SIG-M5 treated with dmso at 0.1 percent for 504 hours (cell line): ENCODE measurements around the gene FGD4.

Experiments
- DNase-seq: peaks from one replicate; lab custom pipeline; 2025; ENCODE audit not compliant: unreplicated experiment; lab: John Stamatoyannopoulos, UW

Gene FGD4

DNA sequence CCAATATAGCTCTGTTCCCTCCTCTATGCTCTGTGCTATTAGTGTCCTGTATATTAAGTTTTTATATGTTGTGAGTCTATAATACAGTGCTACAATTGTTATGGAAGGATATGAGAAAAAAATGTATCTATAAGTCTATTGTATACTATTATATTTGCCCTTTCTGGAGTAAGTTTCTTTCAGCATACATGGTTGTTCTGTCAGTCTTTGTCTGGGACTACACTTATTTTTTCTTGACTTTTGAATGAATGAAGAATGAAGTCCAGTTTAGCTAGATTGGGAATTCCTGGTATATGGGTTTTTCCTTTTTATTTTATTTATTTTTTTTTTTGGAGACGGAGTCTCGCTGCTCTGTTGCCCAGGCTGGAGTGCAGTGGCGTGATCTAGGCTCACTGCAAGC, 203.7 kb downstream of the FGD4 start:
- DNase-seq, result no peak

- no peak for DNase-seq
Measured at GRCh38 chr12:32603858-32604257, 204.5 kb downstream of the FGD4 start.

DNA sequence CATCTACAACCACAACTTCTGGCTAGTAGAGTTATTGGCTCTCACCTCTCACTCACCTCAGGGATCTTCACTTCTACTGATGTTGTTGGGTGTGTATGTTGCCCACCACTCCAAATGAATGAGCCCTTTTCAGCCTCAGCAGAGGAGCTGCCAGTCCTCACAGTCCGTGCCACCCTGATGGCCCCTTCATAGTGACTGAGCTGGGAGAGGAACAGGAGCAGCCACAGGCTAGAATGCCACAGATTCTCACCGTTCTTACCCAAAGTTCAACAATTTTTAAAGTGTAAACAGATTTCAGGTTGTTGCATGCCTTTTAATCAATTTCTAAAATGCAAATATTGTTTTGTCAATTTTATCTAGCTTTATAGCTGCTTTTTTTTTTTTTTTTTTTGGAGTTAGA, 205.2 kb downstream of the FGD4 start:
- DNase-seq, result no peak

GRCh38 chr12:32605326-32606095, 206.2 kb downstream of the FGD4 start:
- DNase-seq, result peak; percentile 14

DNA sequence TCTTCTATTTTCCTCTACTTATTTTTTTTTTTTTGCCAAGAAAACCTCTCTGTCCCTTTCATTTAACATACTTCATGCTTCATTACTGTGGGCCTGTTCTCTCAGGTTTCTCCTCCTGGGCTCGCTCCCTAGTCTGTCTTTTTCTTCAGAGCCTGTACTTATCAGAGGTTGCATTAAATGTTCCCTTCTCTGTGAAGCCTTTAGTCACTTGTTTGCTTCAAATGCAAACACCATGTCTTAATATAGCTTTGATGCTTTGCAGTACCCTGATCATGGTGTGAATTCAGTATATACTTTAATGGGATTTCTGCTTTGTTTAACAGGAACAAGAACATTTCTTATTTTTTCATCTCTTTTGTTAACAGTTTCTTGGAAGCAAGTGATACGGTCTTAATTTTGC, 207.1 kb downstream of the FGD4 start:
- no peak for DNase-seq

- DNase-seq, result no peak
Measured at GRCh38 chr12:32609966-32610365, 210.6 kb downstream of the FGD4 start.

DNA sequence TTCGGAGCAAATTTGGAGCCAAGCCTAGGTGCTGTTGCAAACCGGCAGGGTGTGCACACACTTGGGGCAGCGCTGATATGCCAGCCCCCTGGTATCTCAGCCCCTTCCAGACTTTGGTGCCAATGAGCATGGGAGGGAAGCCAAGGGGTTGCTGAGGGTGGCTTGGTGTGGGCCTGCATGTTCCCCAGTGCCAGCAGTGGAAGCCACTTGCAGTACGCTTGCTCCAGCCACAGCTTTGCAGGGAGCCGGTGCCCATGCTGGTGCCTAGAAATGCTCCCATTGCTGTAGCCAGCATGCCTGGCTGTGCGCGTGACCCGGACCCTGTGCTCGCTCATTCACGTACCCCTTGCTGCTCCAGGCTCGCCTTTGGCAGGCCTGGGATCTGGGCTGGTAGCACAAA, 212.6 kb downstream of the FGD4 start:
- DNase-seq, result no peak

- DNase-seq, result no peak
Measured at GRCh38 chr12:32612658-32613614, 213.6 kb downstream of the FGD4 start.

DNA sequence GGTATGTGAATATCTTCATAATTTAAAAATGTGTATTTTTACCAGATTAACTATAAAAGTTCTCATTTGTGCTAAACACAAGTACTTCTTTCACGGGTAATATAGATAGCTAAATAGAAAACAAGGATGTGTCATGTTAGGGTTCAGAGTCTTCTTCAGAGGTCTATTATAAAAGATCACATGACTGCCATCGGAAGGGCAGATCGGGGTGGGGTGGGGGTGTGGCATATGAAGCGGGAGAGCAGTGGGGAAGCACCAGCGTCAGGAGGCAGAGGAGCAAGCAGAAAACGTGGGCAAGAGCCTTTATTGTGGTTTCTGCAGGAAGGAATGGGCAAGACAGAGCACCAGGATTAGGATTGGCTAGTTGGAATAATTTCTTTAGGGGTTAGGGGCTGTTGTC, 216.1 kb downstream of the FGD4 start:
- DNase-seq, result no peak

DNA sequence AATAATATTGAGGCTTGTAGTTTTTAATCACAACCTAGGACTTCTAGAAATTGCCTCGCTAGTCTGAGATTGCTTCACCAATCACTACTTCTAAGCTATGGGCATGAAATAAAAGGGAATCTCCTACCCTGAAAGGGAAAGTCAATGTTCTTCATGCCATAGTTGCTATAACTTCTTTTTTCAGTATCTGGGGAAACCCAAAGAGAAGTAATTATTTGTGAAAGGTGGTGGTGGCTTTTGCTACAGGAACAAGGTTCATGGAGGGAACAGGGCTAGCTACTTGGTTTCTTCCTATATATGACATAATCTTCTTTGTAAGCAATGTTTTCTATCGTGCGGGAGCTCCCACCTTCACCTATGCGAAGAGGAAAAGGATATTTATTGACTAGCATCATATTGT, 218.2 kb downstream of the FGD4 start:
- no peak for DNase-seq

DNA sequence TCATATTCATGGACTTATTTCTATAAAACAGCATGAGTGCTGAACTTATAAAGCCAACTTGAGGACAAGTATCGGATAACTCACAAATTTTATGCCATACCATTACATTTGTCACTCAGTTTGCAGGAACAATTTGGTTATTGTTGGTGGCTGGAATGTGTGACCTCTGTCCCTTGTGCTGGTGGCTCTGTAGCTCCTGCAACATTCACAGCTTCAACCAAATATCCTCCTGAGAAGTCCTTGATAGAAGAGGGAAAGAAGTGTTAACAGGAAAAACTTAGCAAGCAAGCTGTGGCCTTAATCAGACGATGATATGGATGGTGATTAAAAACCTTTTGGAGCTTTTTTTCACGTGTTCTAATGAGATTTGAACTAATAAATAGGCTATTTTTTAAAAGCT, 218.8 kb downstream of the FGD4 start:
- no peak for DNase-seq

GRCh38 chr12:32627976-32628375, 228.6 kb downstream of the FGD4 start:
- no peak for DNase-seq

GRCh38 chr12:32641287-32641901, 242.0 kb downstream of the FGD4 start:
- DNase-seq, result no peak

GRCh38 chr12:32644431-32644830, 245.1 kb downstream of the FGD4 start:
- DNase-seq, result no peak

DNA sequence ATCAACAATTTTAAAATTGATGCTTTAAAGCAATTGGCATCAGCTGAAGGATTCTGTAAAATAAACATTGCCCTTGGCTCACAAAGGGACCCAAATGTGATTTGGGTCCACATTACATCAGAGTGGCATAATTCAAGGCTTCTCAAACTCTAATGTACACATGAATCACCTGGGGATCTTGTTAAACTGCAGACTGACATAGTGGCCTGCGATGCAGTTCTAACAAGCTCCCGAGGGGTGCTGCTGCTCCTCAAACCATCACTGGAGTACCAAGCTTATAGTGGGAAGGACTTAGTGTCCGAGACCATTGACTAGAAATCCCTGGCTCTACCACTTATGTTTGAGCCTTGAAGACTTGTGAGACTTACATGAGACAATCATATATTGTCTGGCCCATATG, 247.9 kb downstream of the FGD4 start:
- no peak for DNase-seq

DNA sequence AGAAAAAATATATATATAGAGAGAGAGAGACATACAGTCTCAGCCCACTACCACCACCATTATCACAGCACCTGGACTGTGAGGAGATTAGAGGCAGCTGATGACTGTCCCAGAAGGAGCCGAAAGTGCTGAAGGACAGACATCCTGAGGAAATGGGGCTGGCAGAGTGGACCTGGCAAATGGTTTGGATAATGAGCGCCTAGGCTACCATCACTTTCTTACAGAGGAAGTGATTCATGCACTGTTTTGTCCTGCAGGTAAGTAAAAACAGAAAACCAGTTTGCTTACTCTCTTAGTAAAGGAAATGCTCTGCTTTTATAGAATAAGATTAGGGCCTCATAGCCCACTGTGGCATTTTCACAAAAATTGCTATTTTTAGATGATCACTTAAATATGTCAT, 251.2 kb downstream of the FGD4 start:
- no peak for DNase-seq

GRCh38 chr12:32651151-32651955, 252.0 kb downstream of the FGD4 start:
- DNase-seq, result no peak

- DNase-seq, result no peak
Measured at GRCh38 chr12:32651956-32652210, 252.5 kb downstream of the FGD4 start.

- DNase-seq, result no peak
Measured at GRCh38 chr12:32659908-32660440, 260.6 kb downstream of the FGD4 start.

- no peak for DNase-seq
Measured at GRCh38 chr12:32661706-32662105, 262.3 kb downstream of the FGD4 start.

DNA sequence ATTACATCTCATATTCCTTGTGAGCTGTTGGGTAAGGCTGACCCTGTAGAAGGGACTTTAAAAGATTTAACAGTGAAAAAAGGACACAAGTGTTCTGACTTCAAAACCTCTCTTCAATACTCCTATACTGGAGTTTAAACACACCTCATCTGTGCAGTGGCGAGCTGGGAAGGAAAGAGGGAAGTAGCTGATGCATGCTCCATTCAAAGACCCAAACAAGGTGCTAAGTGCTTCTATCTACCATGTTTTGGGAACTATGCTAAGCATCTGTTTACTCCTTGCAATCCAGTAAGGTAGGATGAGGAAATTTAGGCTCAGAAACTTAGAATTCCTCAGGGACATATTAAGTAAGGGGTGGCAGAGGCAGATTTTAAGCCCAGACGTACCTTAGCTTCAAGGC, 263.3 kb downstream of the FGD4 start:
- DNase-seq, result no peak
